ENCODE measurements around the gene OR2AG1. TPM values are rescaled to one million over a fixed set of nuclear protein-coding genes. Genes with fewer than 3 reads are reported as not detected.

Gene OR2AG1
- total RNA-seq = not detected in 2 replicates

GRCh38 chr11:6782720-6783119 lies at the start of gene OR2AG1:
TSS of gene OR2AG1 (plus strand) at chr11:6783020. CDS start at chr11:6785038, 2,018 bp downstream.

DNA sequence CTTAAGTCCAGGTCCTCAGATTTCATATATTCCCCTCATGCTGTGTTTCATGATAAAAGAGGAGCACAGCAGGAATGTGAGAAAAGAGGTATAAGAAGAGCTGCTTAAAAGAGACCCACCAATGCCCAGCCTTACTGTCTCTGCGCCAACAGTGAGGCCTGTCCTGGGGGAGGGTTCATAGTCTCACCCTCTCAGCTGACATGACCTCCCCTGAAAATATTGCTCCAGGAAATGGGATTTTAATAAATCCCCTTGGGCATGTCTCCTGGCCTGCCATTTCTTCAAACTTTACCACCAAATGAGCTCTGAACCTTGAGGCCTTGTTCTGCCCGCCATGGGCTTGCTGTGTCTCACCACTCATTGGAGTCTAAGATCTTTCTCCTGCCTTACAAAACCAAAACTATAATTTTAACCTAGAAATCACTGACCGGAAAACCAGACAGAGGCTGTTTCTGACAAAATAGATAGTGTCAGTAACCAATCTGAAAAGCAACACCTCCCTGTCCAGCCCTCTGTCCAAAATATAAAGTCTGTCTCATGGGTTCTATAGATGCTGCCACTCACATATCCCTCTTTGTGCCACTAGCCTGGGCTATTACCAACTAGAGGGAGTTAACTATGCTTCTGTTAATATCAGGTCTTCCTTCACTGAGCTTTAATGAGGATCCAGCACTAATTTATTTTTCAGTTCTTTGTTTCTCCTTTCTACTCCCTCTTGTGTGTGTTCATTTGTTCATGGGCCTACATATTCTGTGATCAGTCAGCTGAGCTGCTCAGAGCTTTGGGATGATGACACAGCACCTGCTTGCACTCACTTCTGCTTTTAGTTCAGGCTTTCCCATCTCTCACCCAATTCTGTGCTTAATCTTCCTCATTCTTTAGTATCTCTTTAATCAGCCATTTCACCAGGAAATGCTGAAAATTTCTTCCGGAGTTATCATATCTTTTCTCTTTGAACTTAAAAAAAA lies 10.6 kb upstream of the OR2AG1 start, which contains the start of gene OR2AG2:
TSS of gene OR2AG2 (minus strand) at position 51 of the 968 bp plus-strand sequence. CDS start 3,019 bp downstream, outside the sequence.

DNA sequence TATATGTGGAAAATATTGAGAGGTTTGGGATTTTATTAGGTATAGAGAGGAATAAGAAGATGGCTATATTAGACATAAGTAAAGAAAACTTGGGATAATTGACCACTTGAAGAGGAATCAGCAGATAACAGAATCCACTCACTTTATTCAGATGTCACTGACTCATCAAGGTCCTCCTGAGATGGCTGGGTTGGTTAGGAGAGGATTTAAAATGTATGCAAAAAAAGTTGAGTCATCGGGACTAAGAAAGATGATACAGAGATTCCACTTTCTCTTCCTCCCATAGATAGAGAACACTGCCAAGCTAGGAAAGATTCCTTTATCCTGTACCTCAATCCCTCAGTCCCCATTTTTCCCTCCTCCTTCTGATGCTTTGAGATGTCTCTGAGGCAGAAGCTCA lies 16.6 kb downstream of the OR2AG1 start, which contains the start of gene OR6A2:
TSS of gene OR6A2 (minus strand) at position 288 of the 400 bp plus-strand sequence. CDS start 3,981 bp downstream, outside the sequence.

Other genes with a start within 250 kb of the OR2AG1 start
- gene RRP8, start 179.4 kb upstream of the OR2AG1 start, total RNA-seq = 9.8 and 10.4 TPM in 2 replicates
- gene ILK, start 179.2 kb upstream of the OR2AG1 start, total RNA-seq = 271 and 344 TPM in 2 replicates
- 82.8 and 93.4 TPM in 2 replicates for gene TAF10, start 170.8 kb upstream of the OR2AG1 start, total RNA-seq
- 65.3 and 150 TPM in 2 replicates for gene TPP1, start 163.6 kb upstream of the OR2AG1 start, total RNA-seq
- gene DCHS1, start 127.2 kb upstream of the OR2AG1 start, total RNA-seq = 5.4 and 22.3 TPM in 2 replicates
- gene MRPL17, start 99.7 kb upstream of the OR2AG1 start, total RNA-seq = 85.9 and 111 TPM in 2 replicates
- gene OR2AG2, start 11.0 kb upstream of the OR2AG1 start, total RNA-seq = 0.13 and 0.19 TPM in 2 replicates
- 0.13 and 0.19 TPM in 2 replicates for gene OR6A2, start 16.7 kb downstream of the OR2AG1 start, total RNA-seq
- not detected in 2 replicates for gene OR10A5, start 62.7 kb downstream of the OR2AG1 start, total RNA-seq
- gene OR10A2, start 80.0 kb downstream of the OR2AG1 start, total RNA-seq = not detected in 2 replicates
- not detected in 2 replicates for gene OR10A4, start 93.6 kb downstream of the OR2AG1 start, total RNA-seq
- 0.13 and 0.44 TPM in 2 replicates for gene OR2D2, start 109.5 kb downstream of the OR2AG1 start, total RNA-seq
- not detected in 2 replicates for gene OR2D3, start 138.0 kb downstream of the OR2AG1 start, total RNA-seq
- gene ZNF215, start 143.4 kb downstream of the OR2AG1 start, total RNA-seq = 2.5 and 4.0 TPM in 2 replicates
- 4.7 and 4.8 TPM in 2 replicates for gene ZNF214, start 237.3 kb downstream of the OR2AG1 start, total RNA-seq
- 0.37 and 0.92 TPM in 2 replicates for gene NLRP14, start 237.5 kb downstream of the OR2AG1 start, total RNA-seq